Activated B cell treated with CpG ODN at 0.5 μM for 24 hours (primary cell): Measurements from ENCODE around the gene SETD3. TPM values are rescaled to one million over a fixed set of nuclear protein-coding genes. Genes with fewer than 3 reads are reported as not detected.

Experiments used
- ATAC-seq: fragments of 200-7000 bp; cut with Tn5 transposase; one replicate; pipeline ENCODE4 v1.10.0; 2021; ENCODE audit warnings: low read depth, mild to moderate bottlenecking, moderate library complexity
- CTCF ChIA-PET: fragments of 350-600 bp; sonication (Branson Sonifier 250); formaldehyde crosslinking; loops from one replicate; lab custom pipeline; 2021; ENCODE audit warnings: antibody characterized with exemption; lab: Charles Lee
- POLR2A ChIA-PET: fragments of 350-600 bp; sonication (Branson Sonifier 250); formaldehyde crosslinking; loops from one replicate; lab custom pipeline; 2021; ENCODE audit warnings: antibody characterized with exemption; lab: Charles Lee
- DNase-seq: peaks from one replicate; pipeline ENCODE4 v3.0.0; 2022
- H3K27ac Mint-ChIP-seq: one replicate; pipeline ENCODE4 v1.8.0; 2020; ENCODE audit warnings: mixed read lengths
- H3K27me3 Mint-ChIP-seq: one replicate; pipeline ENCODE4 v1.8.0; 2021; ENCODE audit warnings: mixed read lengths
- H3K36me3 Mint-ChIP-seq: one replicate; pipeline ENCODE4 v1.8.0; 2021; ENCODE audit warnings: low read depth, mixed read lengths
- H3K4me1 Mint-ChIP-seq: one replicate; pipeline ENCODE4 v1.8.0; 2021; ENCODE audit warnings: mixed read lengths
- H3K4me3 Mint-ChIP-seq: one replicate; pipeline ENCODE4 v1.8.0; 2020; ENCODE audit warnings: mild to moderate bottlenecking, mixed read lengths
- H3K9me3 Mint-ChIP-seq: one replicate; pipeline ENCODE4 v1.8.0; 2020; ENCODE audit warnings: mixed read lengths
- CTCF ChIP-seq: fragments of 200-600 bp; IDR thresholded peaks from one replicate; pipeline ENCODE4 v1.8.0; 2022; ENCODE audit warnings: antibody characterized with exemption, mild to moderate bottlenecking
- intact Hi-C: fragments of 100-400 bp; cut with micrococcal nuclease; formaldehyde crosslinking; loops from one replicate; pipeline ENCODE4 v1.15.1; 2024
- total RNA-seq: library from RNA; stranded (reverse); gene quantifications from 2 replicates; pipeline ENCODE4 v1.2.3, GENCODE V29; 2022

The SETD3 gene
- total RNA-seq, 1 donor from 2014 or later, result 31.9 TPM

DNA sequence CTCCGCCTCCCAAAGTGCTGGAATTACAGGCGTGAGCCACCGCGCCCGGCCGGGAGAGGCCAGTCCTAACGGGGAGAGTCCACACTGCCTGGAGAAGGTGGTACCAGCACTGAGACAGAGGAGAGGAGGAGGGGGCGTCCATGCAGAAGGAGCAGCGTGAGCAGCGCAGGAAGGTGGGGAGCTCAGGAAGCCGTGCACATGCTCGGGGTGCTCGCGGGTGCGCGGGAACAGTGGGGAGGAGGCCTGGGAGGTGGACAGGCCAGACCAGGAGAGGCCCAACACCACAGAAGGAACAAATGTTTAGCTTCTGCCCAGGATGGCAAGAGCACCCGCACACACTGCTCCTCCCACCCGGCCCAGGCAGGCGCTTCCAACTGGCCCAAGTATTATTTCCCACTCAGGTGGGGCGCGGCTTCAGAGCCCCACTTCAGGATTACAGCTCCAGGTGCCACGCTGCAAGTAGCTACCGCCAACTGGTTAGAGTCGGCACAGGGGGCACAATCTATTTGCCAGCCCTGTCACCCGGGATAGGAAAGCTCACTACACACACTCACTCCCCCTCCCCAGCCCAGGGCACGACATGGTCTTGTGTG lies 127.9 kb downstream of the SETD3 start:
- TF ChIP-seq CTCF, result no peak
- ATAC-seq, result no peak
- H3K4me3 Mint-ChIP-seq, result no peak overlapping the region
- no peak overlapping the region for H3K27ac Mint-ChIP-seq
- peaks cover 2% of the 10 kb centered on the region for H3K27me3 Mint-ChIP-seq
- no peaks in the 10 kb centered on the region for H3K4me1 Mint-ChIP-seq
- ChIA-PET CTCF (no interaction called here), POLR2A (no interaction called here)
- DNase-seq, result no peak
- intact Hi-C loops, result no loop called here
- H3K36me3 Mint-ChIP-seq, result no peaks in the 10 kb centered on the region
- H3K9me3 Mint-ChIP-seq, result no peaks in the 10 kb centered on the region

DNA sequence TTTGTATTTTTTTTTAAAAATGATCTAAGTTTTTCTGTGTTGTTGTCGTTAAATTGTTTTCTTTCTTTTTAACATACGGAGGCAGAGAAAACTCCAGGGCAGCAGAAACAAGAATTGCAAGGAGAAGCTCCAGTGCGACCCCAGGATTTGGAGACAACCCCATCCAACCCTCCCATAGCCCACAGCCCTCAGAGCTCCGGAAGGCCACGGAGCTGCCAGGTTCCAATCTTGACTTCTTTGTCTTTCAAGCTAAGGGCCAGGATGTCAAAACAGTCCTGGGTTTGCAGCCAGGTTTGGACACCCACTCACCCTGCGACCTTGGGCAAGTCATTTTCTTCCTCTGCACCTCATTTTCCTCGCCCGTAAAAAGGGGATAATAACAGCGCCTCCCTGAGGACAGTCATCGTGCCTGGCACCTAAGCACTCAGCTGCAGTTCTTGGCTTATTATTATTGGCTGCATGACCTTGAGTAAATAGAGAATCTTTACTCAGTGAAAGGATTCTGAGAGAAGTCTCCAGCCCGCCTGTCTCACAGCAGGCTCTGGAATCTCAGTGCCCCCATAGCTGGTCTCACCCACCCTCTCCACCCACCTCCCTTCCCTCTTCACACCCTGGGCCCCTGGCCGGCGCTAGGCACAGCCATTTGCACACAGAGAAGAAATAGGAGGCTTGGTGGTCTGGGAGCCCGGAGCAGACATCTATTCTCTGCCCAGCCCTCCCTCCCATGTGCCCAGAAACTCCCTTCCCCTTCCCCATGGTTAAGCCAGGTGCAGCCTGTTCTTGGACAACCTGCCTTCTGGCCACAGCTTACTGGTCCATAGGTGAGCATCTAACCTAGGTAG lies 129.3 kb downstream of the SETD3 start:
- no peaks in the 10 kb centered on the region for H3K9me3 Mint-ChIP-seq
- H3K4me1 Mint-ChIP-seq, result no peaks in the 10 kb centered on the region
- TF ChIP-seq CTCF, result no peak
- intact Hi-C loops, result no loop called here
- no peak overlapping the region for H3K27ac Mint-ChIP-seq
- peaks cover under 1% of the 10 kb centered on the region for H3K27me3 Mint-ChIP-seq
- no peak overlapping the region for H3K4me3 Mint-ChIP-seq
- no peak for ATAC-seq
- DNase-seq, result no peak
- ChIA-PET POLR2A (no interaction called here), CTCF (no interaction called here)
- no peaks in the 10 kb centered on the region for H3K36me3 Mint-ChIP-seq

DNA sequence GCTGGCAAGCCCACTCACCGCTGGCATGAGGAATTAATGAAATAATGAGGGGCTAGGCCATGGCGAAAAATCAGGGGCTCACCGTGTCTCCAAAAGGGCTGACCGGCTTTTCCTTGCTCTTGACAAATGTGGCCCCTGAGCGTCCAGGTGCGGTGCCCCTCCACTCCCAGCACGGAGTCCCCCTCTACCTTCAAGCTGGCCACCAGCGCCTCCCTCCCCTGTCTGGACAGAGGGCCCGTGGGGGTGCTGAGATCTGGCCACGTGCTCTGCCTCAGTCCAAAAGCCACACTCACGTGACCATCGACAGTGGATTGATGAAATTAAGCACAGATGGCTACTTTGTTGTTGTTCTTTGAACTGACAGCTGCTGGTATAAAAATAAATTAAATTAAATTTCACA lies 129.9 kb downstream of the SETD3 start:
- CTCF ChIA-PET, result no interaction called here
- H3K36me3 Mint-ChIP-seq, result no peaks in the 10 kb centered on the region
- no peaks in the 10 kb centered on the region for H3K27me3 Mint-ChIP-seq
- no peak overlapping the region for H3K4me3 Mint-ChIP-seq
- no peaks in the 10 kb centered on the region for H3K9me3 Mint-ChIP-seq
- POLR2A ChIA-PET, result no interaction called here
- ATAC-seq, result no peak
- TF ChIP-seq CTCF, result no peak
- H3K27ac Mint-ChIP-seq, result no peak overlapping the region
- no peaks in the 10 kb centered on the region for H3K4me1 Mint-ChIP-seq
- intact Hi-C loops, result no loop called here
- DNase-seq, result no peak

DNA sequence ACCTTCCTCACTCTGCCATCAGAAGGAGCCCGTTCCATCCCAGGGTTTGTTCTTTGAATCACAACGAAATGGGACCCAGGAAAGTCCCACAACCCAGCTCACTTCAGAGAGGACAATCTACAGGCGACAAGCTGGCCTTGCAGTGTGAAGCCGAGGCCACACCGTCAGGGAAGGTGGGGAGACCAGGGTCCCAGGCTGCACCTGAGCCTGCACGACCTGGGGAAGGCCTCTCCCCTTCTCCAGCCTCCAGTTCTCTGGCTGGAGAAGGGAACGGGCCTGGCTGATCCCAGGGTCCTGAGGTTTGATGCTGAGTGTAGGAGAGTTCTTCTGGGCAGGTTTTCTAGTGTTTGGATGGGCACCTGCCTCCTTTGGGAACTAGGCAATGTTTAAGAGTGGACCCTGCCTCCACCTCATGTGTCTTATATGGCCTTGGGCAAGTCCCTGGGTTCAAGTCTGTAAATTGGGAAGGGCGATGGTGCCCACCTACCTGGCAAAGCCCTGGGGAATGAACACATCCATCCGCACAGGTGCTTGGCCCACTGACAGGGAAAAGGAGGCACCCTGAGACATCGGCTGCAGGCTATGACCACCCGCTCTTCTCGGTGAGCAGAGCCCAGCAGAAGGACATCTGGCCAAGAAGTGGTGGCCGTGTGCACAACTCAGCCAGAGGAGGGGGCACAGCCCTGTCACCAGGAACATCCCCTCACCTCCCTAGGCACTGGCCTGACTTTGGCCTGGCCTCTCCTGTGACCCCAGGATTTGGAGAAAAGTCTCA lies 130.8 kb downstream of the SETD3 start:
- DNase-seq (no peak), ATAC-seq (no peak)
- intact Hi-C loops, result no loop called here
- ChIA-PET POLR2A (no interaction called here), CTCF (no interaction called here)
- no peak for TF ChIP-seq CTCF
- Mint-ChIP-seq H3K27ac (no peak overlapping the region), H3K27me3 (no peaks in the 10 kb centered on the region), H3K4me1 (no peaks in the 10 kb centered on the region), H3K9me3 (no peaks in the 10 kb centered on the region), H3K36me3 (no peaks in the 10 kb centered on the region), H3K4me3 (no peak overlapping the region)
